Parathyroid adenoma (tissue), 2 donors: ENCODE results near the gene TK1.

Source experiments
- H2AFZ ChIP-seq: fragments of 300-600 bp; sonication (generic); one replicate; pipeline ENCODE4 v1.7.0; 2017; ENCODE audit warnings: antibody characterized with exemption, mild to moderate bottlenecking
- H3K27ac ChIP-seq: fragments of 300-600 bp; sonication (generic); one replicate; pipeline ENCODE4 v1.7.0; 2017
- H3K27me3 ChIP-seq: fragments of 300-600 bp; sonication (generic); one replicate; pipeline ENCODE4 v1.7.0; 2017; ENCODE audit warnings: low read length; ENCODE audit not compliant: control insufficient read depth, insufficient read depth
- H3K36me3 ChIP-seq: fragments of 300-600 bp; sonication (generic); one replicate; pipeline ENCODE4 v1.7.0; 2017; ENCODE audit warnings: low read length; ENCODE audit not compliant: control insufficient read depth, insufficient read depth
- H3K4me1 ChIP-seq: fragments of 300-600 bp; sonication (generic); one replicate; pipeline ENCODE4 v1.7.0; 2017; ENCODE audit warnings: control low read depth
- H3K4me2 ChIP-seq: fragments of 300-600 bp; sonication (generic); one replicate; pipeline ENCODE4 v1.7.0; 2017; ENCODE audit warnings: low read length
- H3K4me3 ChIP-seq: fragments of 300-600 bp; sonication (generic); one replicate; pipeline ENCODE4 v1.7.0; 2017; ENCODE audit warnings: low read depth, low read length
- H3K79me2 ChIP-seq: fragments of 300-600 bp; sonication (generic); one replicate; pipeline ENCODE4 v1.7.0; 2017; ENCODE audit warnings: control low read depth
- H3K9ac ChIP-seq: fragments of 300-600 bp; sonication (generic); one replicate; pipeline ENCODE4 v1.7.0; 2017; ENCODE audit warnings: mild to moderate bottlenecking
- H3K9me3 ChIP-seq: fragments of 300-600 bp; sonication (generic); one replicate; pipeline ENCODE4 v1.7.0; 2017; ENCODE audit warnings: low read length; ENCODE audit not compliant: control insufficient read depth
- CTCF ChIP-seq: fragments of 300-600 bp; sonication (generic); IDR thresholded peaks from one replicate; pipeline ENCODE4 v1.7.0; 2017; ENCODE audit warnings: antibody characterized with exemption, mild to moderate bottlenecking
- donor health status: primary hyperparathyroidism.

The TK1 gene

GRCh38 chr17:78127239-78127887 is 59.5 kb downstream of the TK1 start:
- no peaks in the 10 kb centered on the region for H3K9me3 ChIP-seq
- H3K4me3 ChIP-seq = peak overlapping the region; percentile 74
- no peak for TF ChIP-seq CTCF
- no peaks in the 10 kb centered on the region for H3K79me2 ChIP-seq
- peak overlapping the region; percentile 88 for H3K4me2 ChIP-seq
- H3K27ac ChIP-seq = peak overlapping the region; percentile 53
- H3K27me3 ChIP-seq = no peaks in the 10 kb centered on the region
- peak overlapping the region; percentile 98 for H2AFZ ChIP-seq
- no peak overlapping the region for H3K9ac ChIP-seq
- H3K36me3 ChIP-seq = no peaks in the 10 kb centered on the region
- peaks cover 4% of the 10 kb centered on the region for H3K4me1 ChIP-seq

GRCh38 chr17:78126895-78127238 is 60.0 kb downstream of the TK1 start:
- Histone ChIP-seq H2AFZ (no peak overlapping the region), H3K9me3 (no peaks in the 10 kb centered on the region), H3K9ac (no peak overlapping the region), H3K27me3 (no peaks in the 10 kb centered on the region), H3K27ac (no peak overlapping the region), H3K4me3 (no peak overlapping the region), H3K36me3 (no peaks in the 10 kb centered on the region), H3K4me1 (peaks cover 4% of the 10 kb centered on the region), H3K79me2 (no peaks in the 10 kb centered on the region), H3K4me2 (no peak overlapping the region)
- no peak for TF ChIP-seq CTCF

- H3K4me1 ChIP-seq = peaks cover 4% of the 10 kb centered on the region
- no peak for TF ChIP-seq CTCF
- H2AFZ ChIP-seq = no peak overlapping the region
- no peak overlapping the region for H3K27ac ChIP-seq
- H3K36me3 ChIP-seq = no peaks in the 10 kb centered on the region
- H3K4me2 ChIP-seq = no peak overlapping the region
- H3K9me3 ChIP-seq = no peaks in the 10 kb centered on the region
- H3K4me3 ChIP-seq = no peak overlapping the region
- no peaks in the 10 kb centered on the region for H3K79me2 ChIP-seq
- H3K9ac ChIP-seq = no peak overlapping the region
- no peaks in the 10 kb centered on the region for H3K27me3 ChIP-seq
These were observed 60.6 kb downstream of the TK1 start for GRCh38 chr17:78125976-78126894.

- Histone ChIP-seq H3K4me3 (no peak overlapping the region), H2AFZ (no peak overlapping the region), H3K9ac (no peak overlapping the region), H3K9me3 (no peaks in the 10 kb centered on the region), H3K4me1 (peaks cover 4% of the 10 kb centered on the region), H3K27ac (no peak overlapping the region), H3K79me2 (no peaks in the 10 kb centered on the region), H3K27me3 (no peaks in the 10 kb centered on the region), H3K36me3 (no peaks in the 10 kb centered on the region), H3K4me2 (no peak overlapping the region)
- TF ChIP-seq CTCF = no peak
These were observed 61.5 kb downstream of the TK1 start for GRCh38 chr17:78125138-78125913.
